ENCODE results near the gene CNDP2. TPM values are rescaled to one million over a fixed set of nuclear protein-coding genes. Genes with fewer than 3 reads are reported as not detected.
"Not testable (repeated sequence)": the region's sequence is repeated elsewhere in the genome, so short reads cannot be mapped to it uniquely, and the experiment has no call there.

The CNDP2 gene
- polyA plus RNA-seq, 1 donor = 298 TPM

GRCh38 chr18:74498712-74499627 is 2.8 kb downstream of the CNDP2 start:
- no peak for DNase-seq

GRCh38 chr18:74499633-74500032 is 3.5 kb downstream of the CNDP2 start:
- DNase-seq = no peak

GRCh38 chr18:74500372-74500771 is 4.2 kb downstream of the CNDP2 start:
- no peak for DNase-seq

- DNase-seq = not testable (repeated sequence)
Observed at GRCh38 chr18:74500774-74501173, 4.6 kb downstream of the CNDP2 start.

- DNase-seq = no peak
Observed at GRCh38 chr18:74501386-74501785, 5.2 kb downstream of the CNDP2 start.

GRCh38 chr18:74503137-74503536 is 7.0 kb downstream of the CNDP2 start:
- DNase-seq = no peak

- no peak for DNase-seq
Observed at GRCh38 chr18:74505776-74506175, 9.6 kb downstream of the CNDP2 start.

GRCh38 chr18:74506448-74507084 is 10.4 kb downstream of the CNDP2 start:
- no peak for DNase-seq

GRCh38 chr18:74507097-74507881 is 11.1 kb downstream of the CNDP2 start:
- no peak for DNase-seq

- DNase-seq = no peak
Observed at GRCh38 chr18:74507927-74508326, 11.8 kb downstream of the CNDP2 start.

- DNase-seq = no peak
Observed at GRCh38 chr18:74508366-74508765, 12.2 kb downstream of the CNDP2 start.

GRCh38 chr18:74508821-74509225 is 12.7 kb downstream of the CNDP2 start:
- DNase-seq = no peak

- DNase-seq = no peak
Observed at GRCh38 chr18:74509856-74510769, 13.9 kb downstream of the CNDP2 start.

- no peak for DNase-seq
Observed at GRCh38 chr18:74510770-74511095, 14.6 kb downstream of the CNDP2 start.

- DNase-seq = no peak
Observed at GRCh38 chr18:74511823-74512222, 15.7 kb downstream of the CNDP2 start.

GRCh38 chr18:74512321-74513053 is 16.3 kb downstream of the CNDP2 start:
- DNase-seq = no peak

- no peak for DNase-seq
Observed at GRCh38 chr18:74513149-74513882, 17.2 kb downstream of the CNDP2 start.

- DNase-seq = no peak
Observed at GRCh38 chr18:74513883-74514205, 17.7 kb downstream of the CNDP2 start.

GRCh38 chr18:74514860-74515495 is 18.8 kb downstream of the CNDP2 start:
- DNase-seq = no peak
